ENCODE measurements around the gene MAN2A2.
"Not testable (repeated sequence)": the region's sequence is repeated elsewhere in the genome, so short reads cannot be mapped to it uniquely, and the experiment has no call there.

- not testable (repeated sequence) for TF ChIP-seq CTCF (conservative IDR thresholded peaks at IDR 0.05; ENCODE audit: low read length); EZH2phosphoT487 (IDR thresholded peaks at IDR 0.05; ENCODE audit: borderline replicate concordance, low read depth, low read length)
Observed at GRCh38 chr15:90928106-90928505, 25.0 kb downstream of the MAN2A2 start.

Measured in OCI-LY7 (cell line).